ENCODE results near the gene RC3H1.

DNA sequence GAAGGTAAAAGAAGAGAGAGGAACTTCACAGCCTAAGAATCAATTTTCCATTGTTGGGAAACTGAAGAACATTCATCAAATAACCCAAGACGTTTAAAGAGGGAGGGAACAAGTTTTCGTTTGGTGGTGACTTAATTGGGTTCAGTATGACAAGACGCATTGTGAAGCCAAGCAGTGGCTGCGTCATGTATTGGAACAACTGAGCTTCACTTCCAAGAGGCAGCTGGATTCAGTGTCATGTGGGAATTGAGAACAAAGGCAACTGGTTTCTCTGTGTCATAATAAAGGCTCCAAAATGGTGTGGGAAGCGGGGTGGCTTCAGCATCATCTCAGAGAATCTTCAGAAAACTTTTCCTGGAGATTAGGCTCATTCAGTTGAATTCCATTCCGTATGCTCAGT, 29.8 kb upstream of the RC3H1 start:
- TF ChIP-seq CTCF (IDR thresholded peaks at IDR 0.05; ENCODE audit: low read length) (no peak), EZH2phosphoT487 (IDR thresholded peaks at IDR 0.05; ENCODE audit: low read length) (no peak), EZH2 (optimal IDR thresholded peaks at IDR 0.05; ENCODE audit: low read depth, low read length) (no peak)

Data from MM.1S (cell line).